ENCODE results near the gene CGNL1. TPM values are rescaled to one million over a fixed set of nuclear protein-coding genes. Genes with fewer than 3 reads are reported as not detected.
A peak's percentile ranks its signal among the peaks of the same experiment; 100 is the strongest.

CGNL1 gene
- total and polyA plus RNA-seq, 11 donors = 3.8 to 40.0 (median 23.4) TPM

- no peak for DNase-seq
These were observed 156.6 kb downstream of the CGNL1 start for GRCh38 chr15:57532731-57533447.

GRCh38 chr15:57533448-57533799 is 157.1 kb downstream of the CGNL1 start:
- Histone ChIP-seq H3K27ac (peak overlapping the region in 4 of 12 donors; percentile 12 to 39 (median 27)), H3K4me3 (no peak overlapping the region), H3K27me3 (no peaks in the 10 kb centered on the region), H3K36me3 (peaks cover 0 to 13% (median 0%) of the 10 kb centered on the region in 9 donors), H3K4me1 (peaks cover 0 to 38% (median 21%) of the 10 kb centered on the region in 12 donors), H3K9me3 (no peaks in the 10 kb centered on the region)
- TF ChIP-seq CTCF (IDR thresholded peaks at IDR 0.05) (no peak), POLR2A (IDR thresholded peaks at IDR 0.05) (no peak)
- intact Hi-C loops (cut with DNase I) = loop anchor here in 2 of 10 donors (5.0 to 10.0 kb wide), 2 partner anchors 386 to 1039 kb away; no protein-coding TSS in a partner anchor
- 59 to 74% (median 68%) methylated on average over 5 of the region's 5 CpGs for WGBS, 4 donors
- ATAC-seq = no peak
- DNase-seq = no peak

More at GRCh38 chr15:57532731-57533447, 156.6 kb downstream of the CGNL1 start:
- Histone ChIP-seq H3K27ac (peak overlapping the region in 2 of 12 donors; percentile 12 to 22), H3K36me3 (peaks cover 0 to 13% (median 0%) of the 10 kb centered on the region in 9 donors), H3K9me3 (no peaks in the 10 kb centered on the region), H3K4me3 (no peak overlapping the region), H3K4me1 (peaks cover 0 to 38% (median 21%) of the 10 kb centered on the region in 12 donors), H3K27me3 (no peaks in the 10 kb centered on the region)
- intact Hi-C loops (cut with DNase I) = loop anchor here in 2 of 10 donors (5.0 to 10.0 kb wide), 2 partner anchors 386 to 1038 kb away; no protein-coding TSS in a partner anchor
- TF ChIP-seq CTCF (IDR thresholded peaks at IDR 0.05) (no peak), POLR2A (IDR thresholded peaks at IDR 0.05) (no peak)
- 72 to 77% (median 75%) methylated on average over 6 of the region's 6 CpGs for WGBS, 4 donors
- ATAC-seq = peak in 2 of 4 donors; percentile 4 to 10

GRCh38 chr15:57534281-57534680 is 158.0 kb downstream of the CGNL1 start:
- H3K27ac ChIP-seq = peak overlapping the region in 7 of 12 donors; percentile 2 to 39 (median 26)
- DNase-seq (peak in 1 of 5 donors; percentile 40), ATAC-seq (peak; percentile 28 to 77 (median 60))
- no peaks in the 10 kb centered on the region for H3K9me3 ChIP-seq
- 29 to 44% (median 36%) methylated on average over 6 of the region's 6 CpGs for WGBS, 4 donors
- intact Hi-C loops (cut with DNase I) = loop anchor here in 2 of 10 donors (5.0 to 10.0 kb wide), 2 partner anchors 387 to 1039 kb away; no protein-coding TSS in a partner anchor
- TF ChIP-seq CTCF (IDR thresholded peaks at IDR 0.05) (no peak), POLR2A (IDR thresholded peaks at IDR 0.05) (no peak)
- no peaks in the 10 kb centered on the region for H3K27me3 ChIP-seq
- peaks cover 0 to 38% (median 21%) of the 10 kb centered on the region in 12 donors for H3K4me1 ChIP-seq
- peaks cover 0 to 6% (median 0%) of the 10 kb centered on the region in 9 donors for H3K36me3 ChIP-seq
- no peak overlapping the region for H3K4me3 ChIP-seq

- intact Hi-C loops (cut with DNase I) = loop anchor here in 1 of 10 donors (10.0 kb wide), 1 partner anchor 1042 kb away; no protein-coding TSS in a partner anchor
- Histone ChIP-seq H3K36me3 (peaks cover 0 to 4% (median 0%) of the 10 kb centered on the region in 9 donors), H3K4me3 (no peak overlapping the region), H3K27me3 (no peaks in the 10 kb centered on the region), H3K27ac (no peak overlapping the region), H3K9me3 (no peaks in the 10 kb centered on the region), H3K4me1 (peaks cover 0 to 38% (median 22%) of the 10 kb centered on the region in 12 donors)
- TF ChIP-seq POLR2A (IDR thresholded peaks at IDR 0.05) = no peak
- TF ChIP-seq CTCF (IDR thresholded peaks at IDR 0.05) = no peak
- peak in 2 of 4 donors; percentile 45 to 62 for ATAC-seq
- no peak for DNase-seq
- WGBS, 4 donors = 70 to 86% (median 81%) methylated on average over 7 of the region's 7 CpGs
These were observed 160.8 kb downstream of the CGNL1 start for GRCh38 chr15:57537072-57537471.
